HCT116 (cell line): ENCODE results near the gene ANXA4. TPM values are rescaled to one million over a fixed set of nuclear protein-coding genes. Genes with fewer than 3 reads are reported as not detected.

Experiments
- ATAC-seq: fragments of 200-7000 bp; cut with Tn5 transposase; 2 replicates; pipeline ENCODE4 v1.9.1; 2020; ENCODE audit warnings: mild to moderate bottlenecking, moderate library complexity
- BruUV-seq: library from RNA; stranded (reverse); fragments of 400-500 nt; replicated peaks from 2 replicates; lab custom pipeline; 2021; lab: Mats Ljungman, UMichigan
- CTCF ChIA-PET: fragments of 300-600 bp; sonication (Branson Sonifier 250); formaldehyde crosslinking; loops from one replicate; lab custom pipeline; 2021; ENCODE audit warnings: antibody characterized with exemption; lab: Charles Lee
- POLR2A ChIA-PET: fragments of 300-600, 350-600 bp; sonication (Branson Sonifier 250); formaldehyde crosslinking; loops from one replicate; lab custom pipeline; 2021; ENCODE audit warnings: antibody characterized with exemption; lab: Charles Lee
- RAD21 ChIA-PET, 2 experiments: fragments of 300-600 bp; sonication (Branson Sonifier 250); formaldehyde crosslinking; loops; one replicate each; lab custom pipeline; 2023; ENCODE audit warnings: low total read pairs in 2 of 2; ENCODE audit not compliant: uncharacterized antibody in 2 of 2, unreplicated experiment in 2 of 2, low non-redundant PET in 1 of 2; lab: Charles Lee
- DNase-seq: peaks from one replicate; pipeline ENCODE4 v3.0.0-alpha.2; 2010; ENCODE audit warnings: low read depth, low spot score
- H2AFZ ChIP-seq: fragments of 200-600 bp; shearing (Covaris generic), sonication (generic); 2 replicates; pipeline ENCODE4 v1.6.1; 2017; ENCODE audit warnings: low read depth, mixed run types, mixed read lengths, antibody characterized with exemption, low read length; ENCODE audit not compliant: poor library complexity, severe bottlenecking
- H3K27ac ChIP-seq: 2 replicates; pipeline ENCODE4 v1.5.1; 2012; ENCODE audit warnings: low read depth, low read length
- H3K27me3 ChIP-seq: fragments of 200-600 bp; sonication (generic); 2 replicates; pipeline ENCODE4 v1.6.1; 2016; ENCODE audit warnings: mixed run types, low read length, mixed read lengths; ENCODE audit not compliant: insufficient read depth
- H3K36me3 ChIP-seq, 2 experiments: fragments of 200-500 bp in 1 of 2; fragments of 200-600 bp in 1 of 2; sonication (Bioruptor generic) in 1 of 2; sonication (generic) in 1 of 2; 2 replicates each; pipeline versions ENCODE4 v1.5.1 to v1.6.1; 2014 to 2016; ENCODE audit warnings: low read length in 2 of 2, inconsistent platforms in 1 of 2, mixed read lengths in 1 of 2, mixed run types in 1 of 2; ENCODE audit not compliant: insufficient read depth in 2 of 2, control insufficient read depth in 1 of 2
- H3K4me1 ChIP-seq, 2 experiments: fragments of 200-600 bp in 1 of 2; sonication (generic) in 1 of 2; 2 replicates each; pipeline versions ENCODE4 v1.5.1 to v1.6.1; 2012 to 2017; ENCODE audit warnings: low read length in 2 of 2, inconsistent platforms in 1 of 2, mild to moderate bottlenecking in 1 of 2, mixed read lengths in 1 of 2, mixed run types in 1 of 2, moderate library complexity in 1 of 2; ENCODE audit not compliant: insufficient read depth in 2 of 2, control insufficient read depth in 1 of 2
- H3K4me2 ChIP-seq: fragments of 200-600 bp; sonication (generic); 2 replicates; pipeline ENCODE4 v1.6.1; 2017; ENCODE audit warnings: mixed run types, low read length, mixed read lengths
- H3K4me3 ChIP-seq, 2 experiments: fragments of 200-600 bp in 1 of 2; sonication (generic) in 1 of 2; replicated peaks in 1 of 2; 2 replicates each; pipeline ENCODE4 v1.5.1; 2011 to 2016; ENCODE audit warnings: low read length in 2 of 2, control low read depth in 1 of 2, low read depth in 1 of 2, mild to moderate bottlenecking in 1 of 2, mixed read lengths in 1 of 2, mixed run types in 1 of 2
- H3K79me2 ChIP-seq: fragments of 200-600 bp; sonication (generic); 2 replicates; pipeline ENCODE4 v1.6.1; 2017; ENCODE audit warnings: mild to moderate bottlenecking, mixed run types, low read length, moderate library complexity, mixed read lengths; ENCODE audit not compliant: insufficient read depth
- H3K9ac ChIP-seq: fragments of 200-600 bp; sonication (generic); 2 replicates; pipeline ENCODE4 v1.6.1; 2016; ENCODE audit warnings: low read length, mixed read lengths
- H3K9me2 ChIP-seq: fragments of 200-600 bp; sonication (generic), shearing (Covaris generic); 2 replicates; pipeline ENCODE4 v1.6.1; 2017; ENCODE audit warnings: mixed run types, mild to moderate bottlenecking, moderate library complexity; ENCODE audit not compliant: insufficient read depth
- H3K9me3 ChIP-seq, 2 experiments: fragments of 200-500 bp in 1 of 2; fragments of 200-600 bp in 1 of 2; sonication (Bioruptor generic) in 1 of 2; sonication (generic) in 1 of 2; 2 replicates each; pipeline ENCODE4 v1.6.1; 2014 to 2017; ENCODE audit warnings: low read length in 2 of 2, mixed read lengths in 2 of 2, inconsistent platforms in 1 of 2, low read depth in 1 of 2, mild to moderate bottlenecking in 1 of 2, mixed run types in 1 of 2, moderate library complexity in 1 of 2; ENCODE audit not compliant: control insufficient read depth in 1 of 2, insufficient read depth in 1 of 2
- H4K20me1 ChIP-seq: fragments of 200-600 bp; sonication (generic), shearing (Covaris generic); 2 replicates; pipeline ENCODE4 v1.6.1; 2017; ENCODE audit warnings: mixed run types, mild to moderate bottlenecking, moderate library complexity; ENCODE audit not compliant: insufficient read depth
- EZH2phosphoT487 ChIP-seq: fragments of 200-600 bp; IDR thresholded peaks from 2 replicates; pipeline ENCODE4 v1.6.1; 2018; ENCODE audit warnings: antibody characterized with exemption, borderline replicate concordance
- POLR2A ChIP-seq: IDR thresholded peaks from 2 replicates; pipeline ENCODE4 v1.7.0; 2011; ENCODE audit warnings: borderline replicate concordance; ENCODE audit not compliant: insufficient read depth, insufficient read length; ENCODE audit errors: extremely low read depth
- RAD21 ChIP-seq: IDR thresholded peaks from 2 replicates; pipeline ENCODE4 v1.6.1; 2012; ENCODE audit warnings: low read depth, mild to moderate bottlenecking
- SIN3A ChIP-seq: IDR thresholded peaks from 2 replicates; pipeline ENCODE4 v1.6.1; 2012; ENCODE audit warnings: low read depth
- ZNF274 ChIP-seq: fragments of 200-500 bp; sonication (Bioruptor generic); IDR thresholded peaks from 2 replicates; pipeline ENCODE4 v1.6.1; 2014; ENCODE audit warnings: mild to moderate bottlenecking, low read depth, low read length, inconsistent platforms
- intact Hi-C: fragments of 100-400 bp; cut with micrococcal nuclease; formaldehyde crosslinking; loops from 2 replicates; pipeline ENCODE4 v1.10.0; 2022
- total RNA-seq: library from RNA; stranded (reverse); gene quantifications from one replicate; pipeline ENCODE4 v1.2.1, GENCODE V29; 2021; ENCODE audit not compliant: unreplicated experiment
- TF ChIP-seq, protein P1 (sequence below): IDR thresholded peaks from 2 replicates; pipeline ENCODE4 v1.6.1; 2012
- TF ChIP-seq, protein P2 (sequence below): IDR thresholded peaks from 2 replicates; pipeline ENCODE4 v1.6.1; 2012; ENCODE audit warnings: low read depth

Gene ANXA4
- total RNA-seq, 1 experiment from 2014 or later, result 64.6 TPM

DNA sequence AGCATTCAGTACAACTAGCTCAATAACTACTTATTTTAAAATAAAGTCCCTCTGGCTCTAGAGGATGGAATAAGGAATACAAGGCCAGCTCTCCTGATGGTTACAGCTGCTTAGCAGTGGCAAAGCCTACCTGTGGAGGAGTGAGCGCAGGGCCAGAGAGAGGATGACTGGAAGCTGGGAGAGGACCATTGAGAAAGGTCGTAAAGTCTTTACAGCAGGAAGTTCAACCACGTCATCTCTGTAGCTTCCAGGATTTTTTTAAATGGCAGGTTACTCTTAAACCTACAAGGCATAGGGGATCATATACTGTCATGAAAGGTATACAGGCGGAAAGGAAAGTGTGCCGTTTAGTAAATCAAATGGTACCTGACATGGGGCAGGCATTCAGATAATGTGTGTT lies 26.3 kb downstream of the ANXA4 start:
- ChIA-PET CTCF (interaction anchor here (1.1 to 1.6 kb wide), 2 partner anchors 44 to 49 kb away, joined by 3 to 4 read pairs; no protein-coding TSS in a partner anchor), RAD21 (no interaction called here)
- Histone ChIP-seq H3K27ac (no peak overlapping the region), H3K9ac (no peak overlapping the region), H2AFZ (no peak overlapping the region), H3K9me3 (no peaks in the 10 kb centered on the region), H3K4me2 (no peak overlapping the region), H4K20me1 (no peaks in the 10 kb centered on the region), H3K79me2 (peaks cover 28% of the 10 kb centered on the region), H3K4me3 (no peak overlapping the region), H3K36me3 (no peaks in the 10 kb centered on the region), H3K9me2 (no peaks in the 10 kb centered on the region)
- no peak for ATAC-seq
- intact Hi-C loops, result no loop called here
- TF ChIP-seq, protein P1, sequence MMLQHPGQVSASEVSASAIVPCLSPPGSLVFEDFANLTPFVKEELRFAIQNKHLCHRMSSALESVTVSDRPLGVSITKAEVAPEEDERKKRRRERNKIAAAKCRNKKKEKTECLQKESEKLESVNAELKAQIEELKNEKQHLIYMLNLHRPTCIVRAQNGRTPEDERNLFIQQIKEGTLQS, result no peak
- no peak for TF ChIP-seq RAD21
- no peak for TF ChIP-seq SIN3A
- no peak for TF ChIP-seq EZH2phosphoT487
- TF ChIP-seq POLR2A, result no peak
- TF ChIP-seq, protein P2, sequence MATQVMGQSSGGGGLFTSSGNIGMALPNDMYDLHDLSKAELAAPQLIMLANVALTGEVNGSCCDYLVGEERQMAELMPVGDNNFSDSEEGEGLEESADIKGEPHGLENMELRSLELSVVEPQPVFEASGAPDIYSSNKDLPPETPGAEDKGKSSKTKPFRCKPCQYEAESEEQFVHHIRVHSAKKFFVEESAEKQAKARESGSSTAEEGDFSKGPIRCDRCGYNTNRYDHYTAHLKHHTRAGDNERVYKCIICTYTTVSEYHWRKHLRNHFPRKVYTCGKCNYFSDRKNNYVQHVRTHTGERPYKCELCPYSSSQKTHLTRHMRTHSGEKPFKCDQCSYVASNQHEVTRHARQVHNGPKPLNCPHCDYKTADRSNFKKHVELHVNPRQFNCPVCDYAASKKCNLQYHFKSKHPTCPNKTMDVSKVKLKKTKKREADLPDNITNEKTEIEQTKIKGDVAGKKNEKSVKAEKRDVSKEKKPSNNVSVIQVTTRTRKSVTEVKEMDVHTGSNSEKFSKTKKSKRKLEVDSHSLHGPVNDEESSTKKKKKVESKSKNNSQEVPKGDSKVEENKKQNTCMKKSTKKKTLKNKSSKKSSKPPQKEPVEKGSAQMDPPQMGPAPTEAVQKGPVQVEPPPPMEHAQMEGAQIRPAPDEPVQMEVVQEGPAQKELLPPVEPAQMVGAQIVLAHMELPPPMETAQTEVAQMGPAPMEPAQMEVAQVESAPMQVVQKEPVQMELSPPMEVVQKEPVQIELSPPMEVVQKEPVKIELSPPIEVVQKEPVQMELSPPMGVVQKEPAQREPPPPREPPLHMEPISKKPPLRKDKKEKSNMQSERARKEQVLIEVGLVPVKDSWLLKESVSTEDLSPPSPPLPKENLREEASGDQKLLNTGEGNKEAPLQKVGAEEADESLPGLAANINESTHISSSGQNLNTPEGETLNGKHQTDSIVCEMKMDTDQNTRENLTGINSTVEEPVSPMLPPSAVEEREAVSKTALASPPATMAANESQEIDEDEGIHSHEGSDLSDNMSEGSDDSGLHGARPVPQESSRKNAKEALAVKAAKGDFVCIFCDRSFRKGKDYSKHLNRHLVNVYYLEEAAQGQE, result no peak
- TF ChIP-seq ZNF274, result no peak
- TF ChIP-seq, all 23 proteins: peak for 0
- Histone ChIP-seq H3K4me1 (peaks cover 49 to 78% of the 10 kb centered on the region in 2 experiments), H3K27me3 (no peaks in the 10 kb centered on the region)
- DNase-seq, result no peak
- POLR2A ChIA-PET, result interaction anchor here (1.1 to 1.2 kb wide), 2 partner anchors 12 to 20 kb away, joined by 3 to 5 read pairs; no protein-coding TSS in a partner anchor
- BruUV-seq, result no TSS peak
